Esophagus muscularis mucosa (tissue), 4 donors: ENCODE measurements around the gene SLC17A6. TPM values are rescaled to one million over a fixed set of nuclear protein-coding genes. Genes with fewer than 3 reads are reported as not detected.

Experiments used
- DNase-seq: peaks from one replicate; pipeline ENCODE4 v3.0.0-alpha.2; 2017; ENCODE audit errors: extremely low spot score
- H3K27ac ChIP-seq, 4 donors: fragments of 200-600 bp; sonication (generic); replicated peaks in 1 of 4; 1 replicate in 3 of 4; 2 replicates in 1 of 4; pipeline ENCODE4 v1.5.1; 2016 to 2019; ENCODE audit warnings: mild to moderate bottlenecking in 1 of 4
- H3K27me3 ChIP-seq, 4 donors: fragments of 200-600 bp; sonication (generic); one replicate each; pipeline versions ENCODE4 v1.5.1 to v1.6.0; 2016 to 2019
- H3K36me3 ChIP-seq, 4 donors: fragments of 200-600 bp; sonication (generic); one replicate each; pipeline ENCODE4 v1.5.1; 2016 to 2019
- H3K4me1 ChIP-seq, 4 donors: fragments of 200-600 bp; sonication (generic); one replicate each; pipeline ENCODE4 v1.5.1; 2016 to 2019
- H3K4me3 ChIP-seq, 4 donors: fragments of 200-600 bp; sonication (generic); 1 replicate in 2 of 4; 2 replicates in 2 of 4; pipeline ENCODE4 v1.5.1; 2016 to 2019; ENCODE audit warnings: mild to moderate bottlenecking in 4 of 4, moderate library complexity in 1 of 4
- H3K9me3 ChIP-seq, 4 donors: fragments of 200-600 bp; sonication (generic); 1 replicate in 3 of 4; 2 replicates in 1 of 4; pipeline ENCODE4 v1.5.1; 2016 to 2019
- EP300 ChIP-seq: sonication (generic); formaldehyde crosslinking; IDR thresholded peaks from one replicate; pipeline ENCODE4 v1.6.1; 2017; ENCODE audit warnings: antibody characterized with exemption
- POLR2A ChIP-seq: fragments of 450-650 bp; IDR thresholded peaks from one replicate; pipeline ENCODE4 v1.6.1; 2017; ENCODE audit warnings: antibody characterized with exemption, moderate library complexity, mild to moderate bottlenecking, low read depth
- POLR2AphosphoS5 ChIP-seq, 2 donors: sonication (generic); formaldehyde crosslinking; IDR thresholded peaks; one replicate each; pipeline ENCODE4 v1.6.1; 2017; ENCODE audit warnings: antibody characterized with exemption in 2 of 2
- WGBS: methylation state at CpG from one replicate; pipeline ENCODE4 v1.1.5; 2018; 5-methylcytosine and 5-hydroxymethylcytosine counted together
- intact Hi-C: fragments of 100-400 bp; cut with DNase I; formaldehyde crosslinking; loops from one replicate; pipeline ENCODE4 v1.15.1; 2023
- total RNA-seq, 4 donors: library from RNA; depleted of rRNA; stranded (reverse); fragments of >200 nt; gene quantifications; one replicate each; pipeline versions ENCODE4 v1.1.0 to v1.2.1, GENCODE V29; 2016
- TF ChIP-seq, protein P1 (sequence below), 3 experiments: fragments of 200-600 bp in 2 of 3; fragments of 450-650 bp in 1 of 3; sonication (generic) in 2 of 3; IDR thresholded peaks; one replicate each; pipeline ENCODE4 v1.5.1; 2017 to 2019; ENCODE audit warnings: antibody characterized with exemption in 3 of 3, mild to moderate bottlenecking in 2 of 3, moderate library complexity in 1 of 3

SLC17A6 gene
- total RNA-seq, 4 donors from 2014 or later = not detected

DNA sequence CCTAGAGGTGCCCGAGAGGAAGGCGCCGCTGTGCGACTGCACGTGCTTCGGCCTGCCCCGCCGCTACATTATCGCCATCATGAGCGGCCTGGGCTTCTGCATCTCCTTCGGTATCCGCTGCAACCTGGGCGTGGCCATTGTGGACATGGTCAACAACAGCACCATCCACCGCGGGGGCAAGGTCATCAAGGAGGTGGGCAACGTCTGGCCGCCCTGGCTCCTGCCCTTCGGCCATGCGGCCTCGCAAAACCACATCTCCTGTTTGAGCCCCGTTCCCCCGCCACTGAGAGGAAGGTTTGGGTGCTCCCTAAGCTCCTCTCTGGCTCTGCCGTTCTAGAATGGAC is 3.4 kb downstream of the SLC17A6 start:
- whole genome bisulfite sequencing = 11% methylated on average over 5 of the region's 23 CpGs
- DNase-seq = no peak
- H3K9me3 ChIP-seq = no peaks in the 10 kb centered on the region
- H3K36me3 ChIP-seq = no peaks in the 10 kb centered on the region
- peaks cover 6 to 95% (median 43%) of the 10 kb centered on the region in 4 donors for H3K27me3 ChIP-seq
- TF ChIP-seq POLR2AphosphoS5 (IDR thresholded peaks at IDR 0.05) = no peak
- TF ChIP-seq POLR2A = no peak
- no peak for TF ChIP-seq EP300
- TF ChIP-seq, protein P1, sequence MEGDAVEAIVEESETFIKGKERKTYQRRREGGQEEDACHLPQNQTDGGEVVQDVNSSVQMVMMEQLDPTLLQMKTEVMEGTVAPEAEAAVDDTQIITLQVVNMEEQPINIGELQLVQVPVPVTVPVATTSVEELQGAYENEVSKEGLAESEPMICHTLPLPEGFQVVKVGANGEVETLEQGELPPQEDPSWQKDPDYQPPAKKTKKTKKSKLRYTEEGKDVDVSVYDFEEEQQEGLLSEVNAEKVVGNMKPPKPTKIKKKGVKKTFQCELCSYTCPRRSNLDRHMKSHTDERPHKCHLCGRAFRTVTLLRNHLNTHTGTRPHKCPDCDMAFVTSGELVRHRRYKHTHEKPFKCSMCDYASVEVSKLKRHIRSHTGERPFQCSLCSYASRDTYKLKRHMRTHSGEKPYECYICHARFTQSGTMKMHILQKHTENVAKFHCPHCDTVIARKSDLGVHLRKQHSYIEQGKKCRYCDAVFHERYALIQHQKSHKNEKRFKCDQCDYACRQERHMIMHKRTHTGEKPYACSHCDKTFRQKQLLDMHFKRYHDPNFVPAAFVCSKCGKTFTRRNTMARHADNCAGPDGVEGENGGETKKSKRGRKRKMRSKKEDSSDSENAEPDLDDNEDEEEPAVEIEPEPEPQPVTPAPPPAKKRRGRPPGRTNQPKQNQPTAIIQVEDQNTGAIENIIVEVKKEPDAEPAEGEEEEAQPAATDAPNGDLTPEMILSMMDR (IDR thresholded peaks at IDR 0.05) = no peak
- intact Hi-C loops = no loop called here
- no peak overlapping the region for H3K27ac ChIP-seq
- H3K4me1 ChIP-seq = peaks cover 0 to 19% (median 9%) of the 10 kb centered on the region in 4 donors
- no peak overlapping the region for H3K4me3 ChIP-seq

DNA sequence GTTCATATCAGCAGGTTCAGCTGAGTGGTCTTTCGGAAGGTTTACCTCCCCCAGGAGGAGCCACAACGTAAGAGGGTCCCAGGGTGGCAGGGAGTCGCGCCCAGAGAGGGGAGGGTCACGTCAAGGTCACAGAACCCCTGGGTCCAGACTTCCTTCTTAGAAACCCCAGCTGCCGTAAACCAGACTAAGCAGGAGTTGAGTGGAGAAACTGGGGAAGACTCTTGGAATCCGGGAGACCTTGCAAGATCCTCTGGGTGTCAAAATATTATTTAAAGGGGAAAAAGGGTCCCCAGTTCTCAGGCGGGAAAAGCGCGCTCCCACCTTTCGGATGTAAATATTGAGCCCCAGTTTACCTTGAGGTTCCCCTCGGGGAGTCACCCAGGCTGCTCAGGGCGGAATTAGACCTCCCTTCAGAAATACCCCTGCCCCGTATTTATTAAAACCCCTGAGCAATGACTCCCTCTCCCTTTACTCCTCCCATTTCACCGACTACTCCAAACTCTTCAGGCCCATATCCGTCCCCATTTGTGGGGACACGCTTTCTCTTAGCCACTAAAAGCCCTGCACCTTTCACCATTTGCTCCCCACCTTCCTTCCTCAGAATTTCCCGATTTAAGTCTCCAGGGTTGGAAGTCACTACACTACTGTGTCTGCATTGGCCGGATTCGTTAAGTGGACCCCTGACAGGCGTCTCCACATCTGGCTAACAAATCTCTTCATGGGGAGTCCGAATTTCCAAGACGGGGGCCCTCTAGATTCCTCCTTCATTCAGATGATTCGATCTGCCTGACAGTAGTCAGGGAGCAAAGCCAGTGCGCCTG is 4.2 kb downstream of the SLC17A6 start:
- Histone ChIP-seq H3K27ac (no peak overlapping the region), H3K36me3 (no peaks in the 10 kb centered on the region), H3K4me1 (peaks cover 0 to 19% (median 9%) of the 10 kb centered on the region in 4 donors), H3K9me3 (no peaks in the 10 kb centered on the region), H3K27me3 (peaks cover 6 to 89% (median 43%) of the 10 kb centered on the region in 4 donors), H3K4me3 (no peak overlapping the region)
- TF ChIP-seq, protein P1 (IDR thresholded peaks at IDR 0.05) = no peak
- TF ChIP-seq POLR2AphosphoS5 (IDR thresholded peaks at IDR 0.05) (no peak), POLR2A (no peak), EP300 (no peak)
- intact Hi-C loops = no loop called here
- no peak for DNase-seq
- WGBS = 7% methylated on average over 22 of the region's 25 CpGs

DNA sequence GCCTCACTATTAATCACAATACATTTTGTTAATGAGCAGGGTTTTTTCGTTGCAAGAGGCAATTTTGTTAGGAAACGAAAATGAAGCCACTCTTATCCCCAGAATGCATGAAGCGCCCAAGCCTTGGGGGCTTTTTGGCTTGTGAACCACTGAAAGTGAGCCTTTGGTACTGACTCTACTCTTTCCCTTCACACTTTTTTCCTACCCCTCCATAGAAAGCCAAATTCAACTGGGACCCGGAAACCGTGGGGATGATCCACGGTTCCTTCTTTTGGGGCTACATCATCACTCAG is 4.8 kb downstream of the SLC17A6 start:
- no peak for DNase-seq
- no peak overlapping the region for H3K27ac ChIP-seq
- H3K9me3 ChIP-seq = no peaks in the 10 kb centered on the region
- no peak for TF ChIP-seq POLR2AphosphoS5 (IDR thresholded peaks at IDR 0.05)
- no peak for TF ChIP-seq EP300
- no peak for TF ChIP-seq POLR2A
- TF ChIP-seq, protein P1 (IDR thresholded peaks at IDR 0.05) = no peak
- WGBS = 5% methylated on average over 6 of the region's 6 CpGs
- H3K36me3 ChIP-seq = no peaks in the 10 kb centered on the region
- no peak overlapping the region for H3K4me3 ChIP-seq
- peaks cover 6 to 83% (median 42%) of the 10 kb centered on the region in 4 donors for H3K27me3 ChIP-seq
- intact Hi-C loops = no loop called here
- H3K4me1 ChIP-seq = peaks cover 0 to 19% (median 9%) of the 10 kb centered on the region in 4 donors

DNA sequence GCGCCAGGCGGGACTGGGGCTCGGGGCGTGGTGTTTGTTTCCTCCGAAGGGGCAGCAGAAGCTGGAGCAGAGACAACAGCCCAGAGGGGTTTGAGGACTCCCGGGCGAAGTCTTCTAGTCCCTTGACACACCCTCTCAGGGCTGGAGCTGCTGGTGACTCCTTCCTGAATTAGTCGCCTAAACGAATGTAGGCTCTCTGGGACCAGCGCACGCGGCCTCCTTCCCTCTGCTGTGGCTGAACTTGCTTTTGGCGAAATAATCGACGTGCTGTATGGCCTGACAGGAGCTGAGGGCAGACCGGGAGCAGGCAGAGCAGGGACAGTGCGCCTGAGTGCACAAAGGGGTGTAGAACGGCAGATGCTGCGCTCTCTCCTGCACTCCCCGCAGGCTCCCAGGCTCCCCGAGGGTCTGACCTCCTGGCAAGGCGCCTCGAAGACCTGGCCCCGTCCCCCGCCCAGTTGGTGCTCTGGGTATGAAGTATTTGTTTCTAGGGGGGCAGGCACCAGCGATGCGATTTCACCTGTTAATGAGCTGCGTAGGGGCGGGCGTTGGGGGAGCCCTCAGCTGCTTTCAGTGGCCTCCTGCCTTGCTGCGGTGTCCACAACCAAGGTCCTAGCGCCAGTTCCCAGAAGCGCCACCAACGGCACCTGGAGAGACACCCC is 5.3 kb downstream of the SLC17A6 start:
- no peak overlapping the region for H3K4me3 ChIP-seq
- DNase-seq = no peak
- TF ChIP-seq POLR2AphosphoS5 (IDR thresholded peaks at IDR 0.05) = no peak
- 3% methylated on average over 12 of the region's 34 CpGs for WGBS
- H3K27me3 ChIP-seq = peaks cover 8 to 78% (median 37%) of the 10 kb centered on the region in 4 donors
- no peak overlapping the region for H3K27ac ChIP-seq
- no peaks in the 10 kb centered on the region for H3K9me3 ChIP-seq
- peaks cover 0 to 19% (median 9%) of the 10 kb centered on the region in 4 donors for H3K4me1 ChIP-seq
- intact Hi-C loops = no loop called here
- H3K36me3 ChIP-seq = no peaks in the 10 kb centered on the region

DNA sequence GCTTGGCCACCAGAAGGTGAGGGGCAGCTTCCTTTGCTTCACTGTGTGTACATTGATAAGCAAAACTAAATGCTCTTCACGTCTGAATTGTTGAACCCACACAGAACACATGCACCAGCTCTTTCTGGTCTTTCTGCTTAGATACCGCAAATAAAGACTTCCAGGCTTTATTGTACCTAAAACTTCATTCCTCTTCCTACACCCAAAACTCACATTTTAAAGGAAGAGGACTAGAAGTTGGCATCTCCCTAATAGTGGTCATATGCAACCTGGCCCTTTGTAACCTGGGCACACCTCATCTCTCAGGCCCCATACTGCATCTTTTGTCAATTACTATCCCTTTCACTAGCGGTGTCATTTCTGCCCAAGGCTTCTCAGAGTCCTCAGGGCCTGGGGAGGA is 5.9 kb downstream of the SLC17A6 start:
- intact Hi-C loops = no loop called here
- Histone ChIP-seq H3K27me3 (peaks cover 8 to 76% (median 36%) of the 10 kb centered on the region in 4 donors), H3K36me3 (no peaks in the 10 kb centered on the region), H3K9me3 (no peaks in the 10 kb centered on the region), H3K4me3 (no peak overlapping the region), H3K4me1 (peaks cover 0 to 19% (median 9%) of the 10 kb centered on the region in 4 donors), H3K27ac (no peak overlapping the region)
- DNase-seq = no peak
- TF ChIP-seq EP300 (no peak), POLR2AphosphoS5 (IDR thresholded peaks at IDR 0.05) (no peak), POLR2A (no peak)
- TF ChIP-seq, protein P1 (IDR thresholded peaks at IDR 0.05) = no peak
- 17% methylated on average over 3 of the region's 3 CpGs for WGBS
